ENCODE measurements around the gene HEBP2. TPM values are rescaled to one million over a fixed set of nuclear protein-coding genes. Genes with fewer than 3 reads are reported as not detected.
A peak's percentile ranks its signal among the peaks of the same experiment; 100 is the strongest.
"Not testable (repeated sequence)": the region's sequence is repeated elsewhere in the genome, so short reads cannot be mapped to it uniquely, and the experiment has no call there.

HEBP2 gene
- total and polyA plus RNA-seq, 9 donors = 24.9 to 46.3 (median 35.5) TPM

DNA sequence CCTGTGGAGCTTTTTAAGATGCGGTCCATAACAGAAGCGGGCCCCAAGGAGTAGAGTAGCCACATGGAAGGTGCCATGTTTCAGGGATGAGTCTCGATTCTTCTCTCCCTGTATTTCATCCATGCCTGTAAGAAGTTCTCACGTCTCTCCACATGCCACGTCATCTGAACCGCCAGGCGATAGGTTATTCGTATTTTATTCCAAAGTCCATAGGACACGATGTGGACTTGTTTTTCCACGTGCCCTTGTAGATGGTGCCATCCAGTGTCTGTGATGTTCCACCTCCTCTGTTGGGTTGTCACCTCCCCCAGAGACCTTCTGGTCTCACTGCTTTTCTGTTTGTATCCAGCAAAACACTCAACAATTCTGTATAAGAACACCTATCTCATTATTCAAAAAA is 17.6 kb downstream of the HEBP2 start:
- 95% methylated on average over 10 of the region's 10 CpGs for WGBS (ENCODE audit: insufficient coverage)
- Histone ChIP-seq H3K4me1 (ENCODE audit: control insufficient read depth, insufficient read depth, low read length) (no peaks in the 10 kb centered on the region), H3K9me3 (replicated peaks; ENCODE audit: control insufficient read depth, low read depth, low read length) (peaks cover 8% of the 10 kb centered on the region), H3K4me3 (ENCODE audit: low read length) (no peak overlapping the region), H3K36me3 (ENCODE audit: control insufficient read depth, insufficient read depth, low read length) (peaks cover 29% of the 10 kb centered on the region), H3K27me3 (ENCODE audit: control insufficient read depth, insufficient read depth, low read length) (no peaks in the 10 kb centered on the region), H3K27ac (ENCODE audit: low read length) (no peak overlapping the region)
- DNase-seq = no peak

DNA sequence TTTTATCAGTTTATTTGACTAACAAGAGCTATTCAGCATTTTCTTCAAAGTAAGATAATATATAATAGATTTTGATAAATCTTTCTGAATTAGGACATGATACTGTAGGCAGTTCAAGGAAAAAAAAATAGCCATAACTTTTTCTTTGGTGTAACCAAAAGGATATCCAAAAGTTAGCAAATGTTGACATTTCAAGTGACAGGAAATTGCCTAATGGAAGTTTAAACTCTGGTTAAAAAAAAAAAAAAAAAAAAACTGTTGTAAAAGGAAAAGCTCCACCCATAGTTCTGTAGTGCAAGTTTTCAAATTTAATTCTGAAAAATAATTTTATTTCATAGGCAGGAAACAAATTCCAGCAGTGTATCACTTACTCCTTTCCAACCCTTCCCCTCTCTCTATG is 18.8 kb downstream of the HEBP2 start:
- H3K27ac ChIP-seq (ENCODE audit: low read length) = no peak overlapping the region
- peaks cover 6% of the 10 kb centered on the region for H3K9me3 ChIP-seq (replicated peaks; ENCODE audit: control insufficient read depth, low read depth, low read length)
- DNase-seq = no peak
- no peaks in the 10 kb centered on the region for H3K4me1 ChIP-seq (ENCODE audit: control insufficient read depth, insufficient read depth, low read length)
- peaks cover 32% of the 10 kb centered on the region for H3K36me3 ChIP-seq (ENCODE audit: control insufficient read depth, insufficient read depth, low read length)
- no peak overlapping the region for H3K4me3 ChIP-seq (ENCODE audit: low read length)
- H3K27me3 ChIP-seq (ENCODE audit: control insufficient read depth, insufficient read depth, low read length) = no peaks in the 10 kb centered on the region

DNA sequence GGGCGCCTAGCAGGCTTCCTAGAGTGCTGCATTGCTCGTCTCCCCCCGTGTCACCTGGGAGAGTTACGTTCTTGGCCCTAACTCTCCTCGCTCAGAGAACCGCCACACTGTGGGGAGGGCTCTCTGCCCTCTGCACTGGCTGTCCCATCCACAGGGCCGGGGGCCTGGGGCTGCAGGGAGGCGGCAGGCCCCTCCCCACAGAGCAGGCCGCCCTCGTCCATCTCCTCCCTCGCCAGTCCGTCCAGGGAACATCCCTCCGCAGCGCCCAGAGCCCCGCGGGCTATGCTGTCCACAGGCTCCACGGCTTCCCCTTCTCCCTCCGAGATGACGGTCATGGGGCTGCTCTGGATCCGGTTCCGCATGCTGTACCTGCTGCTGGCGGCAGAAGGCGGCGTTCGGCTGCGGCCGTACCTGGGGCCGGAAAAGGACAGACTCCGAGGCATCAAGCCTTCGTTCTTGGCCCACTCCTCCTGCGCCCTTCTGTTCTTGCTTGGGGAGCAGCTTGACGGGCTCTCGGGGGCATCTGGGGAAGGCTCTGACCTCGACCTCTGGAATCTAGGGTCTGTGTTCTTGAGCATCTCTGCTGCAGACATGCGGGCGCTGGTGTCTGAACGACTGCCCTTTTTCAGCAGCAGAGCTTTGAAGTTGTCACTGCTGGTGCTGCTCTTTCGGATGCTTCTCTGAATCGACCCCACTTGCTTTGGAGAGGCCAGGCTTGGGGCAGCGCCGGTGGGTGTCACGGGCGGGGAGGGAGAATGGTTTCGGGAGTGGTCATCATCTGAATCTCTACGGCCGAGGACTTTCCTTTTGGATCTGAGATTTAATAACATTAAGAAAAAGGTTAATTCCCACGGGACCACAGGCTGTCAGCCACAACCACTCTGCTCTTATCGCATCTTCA is 20.2 kb downstream of the HEBP2 start:
- H3K27ac ChIP-seq (ENCODE audit: low read length) = no peak overlapping the region
- peaks cover 33% of the 10 kb centered on the region for H3K36me3 ChIP-seq (ENCODE audit: control insufficient read depth, insufficient read depth, low read length)
- no peak overlapping the region for H3K4me3 ChIP-seq (ENCODE audit: low read length)
- whole genome bisulfite sequencing (ENCODE audit: insufficient coverage) = 89% methylated on average over 44 of the region's 48 CpGs
- DNase-seq = no peak
- no peaks in the 10 kb centered on the region for H3K27me3 ChIP-seq (ENCODE audit: control insufficient read depth, insufficient read depth, low read length)
- H3K4me1 ChIP-seq (ENCODE audit: control insufficient read depth, insufficient read depth, low read length) = no peaks in the 10 kb centered on the region
- H3K9me3 ChIP-seq (replicated peaks; ENCODE audit: control insufficient read depth, low read depth, low read length) = no peaks in the 10 kb centered on the region

DNA sequence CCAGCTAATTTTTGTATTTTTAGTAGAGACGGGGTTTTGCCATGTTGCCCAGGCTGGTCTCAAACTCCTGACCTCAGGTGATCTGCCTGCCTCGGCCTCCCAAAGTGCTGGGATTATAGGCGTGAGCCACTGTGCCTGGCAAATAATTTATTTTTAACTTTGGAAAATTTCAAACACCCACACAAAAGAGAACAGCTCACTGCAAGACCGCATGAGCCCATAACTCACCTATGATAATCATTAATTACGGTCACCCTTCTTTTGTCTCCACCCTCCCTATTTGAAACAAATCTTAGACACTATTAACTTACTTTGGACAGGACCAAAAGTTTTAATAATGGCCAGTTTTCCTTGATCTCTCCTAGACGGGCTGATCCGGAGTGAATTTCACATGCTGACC is 21.2 kb downstream of the HEBP2 start:
- WGBS (ENCODE audit: insufficient coverage) = 85% methylated on average over 7 of the region's 7 CpGs
- H3K27me3 ChIP-seq (ENCODE audit: control insufficient read depth, insufficient read depth, low read length); H3K4me3 ChIP-seq (ENCODE audit: low read length): not testable (repeated sequence)

DNA sequence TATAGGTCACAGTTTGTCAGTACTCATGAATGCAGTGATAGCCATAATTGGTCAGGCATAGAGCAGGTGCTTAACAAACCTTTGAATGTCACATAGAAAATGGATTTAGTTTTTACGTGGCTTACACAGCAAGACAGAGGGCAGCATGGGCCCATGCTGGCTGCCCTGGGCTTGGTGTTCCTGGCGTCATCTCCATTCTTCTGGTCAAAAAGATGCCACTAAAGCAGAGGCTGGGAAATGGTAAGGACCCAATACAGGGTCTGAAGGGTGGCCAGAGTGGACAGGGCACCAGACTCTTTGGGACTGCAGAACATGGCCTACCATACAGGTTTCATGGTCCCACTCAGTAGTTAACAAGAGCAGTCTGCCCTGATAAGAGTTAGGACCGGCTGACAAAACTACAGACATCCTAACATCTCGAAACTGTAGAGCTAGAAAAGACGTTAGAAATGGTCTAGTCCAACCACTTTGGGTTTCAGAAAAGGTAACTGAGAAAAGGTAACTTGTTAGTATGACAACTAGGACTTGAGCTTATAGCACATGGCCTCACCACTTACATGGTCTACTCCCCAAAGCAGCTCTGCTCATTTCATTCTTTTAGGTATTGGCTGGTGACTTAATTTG is 22.6 kb downstream of the HEBP2 start:
- Histone ChIP-seq H3K36me3 (ENCODE audit: control insufficient read depth, insufficient read depth, low read length) (peaks cover 37% of the 10 kb centered on the region), H3K4me1 (ENCODE audit: control insufficient read depth, insufficient read depth, low read length) (peaks cover 18% of the 10 kb centered on the region), H3K9me3 (replicated peaks; ENCODE audit: control insufficient read depth, low read depth, low read length) (no peaks in the 10 kb centered on the region), H3K27ac (ENCODE audit: low read length) (no peak overlapping the region), H3K27me3 (ENCODE audit: control insufficient read depth, insufficient read depth, low read length) (no peaks in the 10 kb centered on the region), H3K4me3 (ENCODE audit: low read length) (no peak overlapping the region)
- DNase-seq = no peak
- WGBS (ENCODE audit: insufficient coverage) = 74% methylated on average over 2 of the region's 5 CpGs

More for the DNA sequence above, 21.2 kb downstream of the HEBP2 start:
- H3K4me1 ChIP-seq (ENCODE audit: control insufficient read depth, insufficient read depth, low read length); DNase-seq; H3K9me3 ChIP-seq (replicated peaks; ENCODE audit: control insufficient read depth, low read depth, low read length); H3K27ac ChIP-seq (ENCODE audit: low read length): not testable (repeated sequence)
- H3K36me3 ChIP-seq (ENCODE audit: control insufficient read depth, insufficient read depth, low read length) = peaks cover 39% of the 10 kb centered on the region

DNA sequence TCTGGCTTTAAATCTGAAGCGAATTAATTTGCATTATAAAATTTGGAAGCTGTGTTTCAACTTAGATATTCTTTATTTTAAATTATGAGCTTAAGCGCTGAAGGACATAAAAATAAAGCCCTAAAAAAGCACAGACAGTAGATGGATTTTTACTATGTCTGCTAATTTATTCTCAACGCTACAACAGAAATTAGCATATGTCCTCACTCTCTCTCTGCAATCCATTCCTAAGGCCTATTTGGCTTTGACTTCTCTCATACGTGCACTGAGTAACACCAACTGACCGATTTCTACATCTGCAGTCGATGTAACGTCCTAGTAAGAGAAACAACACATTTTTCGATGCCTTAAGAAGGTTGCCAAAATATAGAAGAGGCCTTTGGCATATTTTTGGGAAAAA is 23.7 kb downstream of the HEBP2 start:
- Histone ChIP-seq H3K27ac (ENCODE audit: low read length) (no peak overlapping the region), H3K4me1 (ENCODE audit: control insufficient read depth, insufficient read depth, low read length) (peaks cover 18% of the 10 kb centered on the region), H3K27me3 (ENCODE audit: control insufficient read depth, insufficient read depth, low read length) (no peaks in the 10 kb centered on the region), H3K36me3 (ENCODE audit: control insufficient read depth, insufficient read depth, low read length) (peaks cover 46% of the 10 kb centered on the region), H3K4me3 (ENCODE audit: low read length) (no peak overlapping the region), H3K9me3 (replicated peaks; ENCODE audit: control insufficient read depth, low read depth, low read length) (no peaks in the 10 kb centered on the region)
- no peak for DNase-seq
- 100% methylated on average over 1 of the region's 8 CpGs for WGBS (ENCODE audit: insufficient coverage)

DNA sequence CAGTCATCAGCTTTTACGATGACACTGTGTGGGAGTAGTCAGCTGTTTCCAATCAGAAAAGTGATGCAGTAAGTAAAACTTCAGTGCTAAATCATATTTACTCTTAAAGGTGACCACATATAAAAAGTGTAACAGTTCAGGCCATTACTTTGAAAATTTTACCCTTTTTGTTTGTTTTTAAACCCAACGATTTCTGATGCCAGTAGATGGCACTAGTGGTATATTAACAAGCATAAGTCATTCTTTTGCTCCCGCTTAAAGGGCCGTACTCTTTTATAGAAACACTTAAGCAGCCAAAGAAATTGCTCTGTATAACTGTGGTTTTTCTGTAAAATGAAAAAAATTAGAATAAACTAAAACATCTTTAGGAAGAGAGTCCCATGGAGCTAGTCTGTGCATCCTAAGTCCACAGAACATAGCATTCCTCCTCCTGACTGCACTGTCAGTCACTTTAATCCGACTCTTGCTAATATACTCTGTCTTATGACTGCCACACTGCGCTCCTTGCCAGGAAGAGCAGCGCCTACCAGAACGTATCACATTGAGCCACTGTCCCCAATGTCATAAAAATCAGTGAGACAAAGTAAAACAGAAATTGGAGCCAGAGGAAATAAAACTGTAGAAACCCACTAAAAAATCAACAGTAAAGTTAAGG is 25.0 kb downstream of the HEBP2 start:
- H3K4me3 ChIP-seq (ENCODE audit: low read length) = no peak overlapping the region
- H3K27me3 ChIP-seq (ENCODE audit: control insufficient read depth, insufficient read depth, low read length) = no peaks in the 10 kb centered on the region
- 80% methylated on average over 1 of the region's 8 CpGs for WGBS (ENCODE audit: insufficient coverage)
- peaks cover 46% of the 10 kb centered on the region for H3K36me3 ChIP-seq (ENCODE audit: control insufficient read depth, insufficient read depth, low read length)
- DNase-seq = peak; percentile 75
- H3K4me1 ChIP-seq (ENCODE audit: control insufficient read depth, insufficient read depth, low read length) = peaks cover 18% of the 10 kb centered on the region
- H3K27ac ChIP-seq (ENCODE audit: low read length) = no peak overlapping the region
- no peaks in the 10 kb centered on the region for H3K9me3 ChIP-seq (replicated peaks; ENCODE audit: control insufficient read depth, low read depth, low read length)

DNA sequence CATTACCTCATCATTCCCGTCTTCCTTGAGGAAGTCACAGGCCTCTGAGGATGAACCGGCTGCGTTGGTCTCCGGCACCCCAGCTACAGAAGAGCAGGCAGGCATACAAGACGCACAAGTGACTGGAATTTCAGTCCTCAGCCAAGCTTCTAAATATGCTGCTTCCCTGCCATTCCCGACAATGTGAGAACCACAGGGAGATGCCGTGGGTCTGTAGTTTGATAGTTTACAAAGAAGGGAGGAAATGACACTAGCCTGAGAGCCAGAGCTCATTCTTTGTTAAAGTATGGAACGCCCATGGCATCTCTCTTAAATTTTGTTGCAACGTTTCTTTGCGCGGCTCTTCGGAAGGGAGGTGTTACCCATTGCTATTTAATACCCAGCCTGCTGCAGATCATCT is 25.7 kb downstream of the HEBP2 start:
- H3K9me3 ChIP-seq (replicated peaks; ENCODE audit: control insufficient read depth, low read depth, low read length) = no peaks in the 10 kb centered on the region
- peaks cover 18% of the 10 kb centered on the region for H3K4me1 ChIP-seq (ENCODE audit: control insufficient read depth, insufficient read depth, low read length)
- WGBS (ENCODE audit: insufficient coverage) = 40% methylated on average over 5 of the region's 12 CpGs
- DNase-seq = peak; percentile 13
- H3K4me3 ChIP-seq (ENCODE audit: low read length) = no peak overlapping the region
- no peaks in the 10 kb centered on the region for H3K27me3 ChIP-seq (ENCODE audit: control insufficient read depth, insufficient read depth, low read length)
- peaks cover 40% of the 10 kb centered on the region for H3K36me3 ChIP-seq (ENCODE audit: control insufficient read depth, insufficient read depth, low read length)
- no peak overlapping the region for H3K27ac ChIP-seq (ENCODE audit: low read length)

DNA sequence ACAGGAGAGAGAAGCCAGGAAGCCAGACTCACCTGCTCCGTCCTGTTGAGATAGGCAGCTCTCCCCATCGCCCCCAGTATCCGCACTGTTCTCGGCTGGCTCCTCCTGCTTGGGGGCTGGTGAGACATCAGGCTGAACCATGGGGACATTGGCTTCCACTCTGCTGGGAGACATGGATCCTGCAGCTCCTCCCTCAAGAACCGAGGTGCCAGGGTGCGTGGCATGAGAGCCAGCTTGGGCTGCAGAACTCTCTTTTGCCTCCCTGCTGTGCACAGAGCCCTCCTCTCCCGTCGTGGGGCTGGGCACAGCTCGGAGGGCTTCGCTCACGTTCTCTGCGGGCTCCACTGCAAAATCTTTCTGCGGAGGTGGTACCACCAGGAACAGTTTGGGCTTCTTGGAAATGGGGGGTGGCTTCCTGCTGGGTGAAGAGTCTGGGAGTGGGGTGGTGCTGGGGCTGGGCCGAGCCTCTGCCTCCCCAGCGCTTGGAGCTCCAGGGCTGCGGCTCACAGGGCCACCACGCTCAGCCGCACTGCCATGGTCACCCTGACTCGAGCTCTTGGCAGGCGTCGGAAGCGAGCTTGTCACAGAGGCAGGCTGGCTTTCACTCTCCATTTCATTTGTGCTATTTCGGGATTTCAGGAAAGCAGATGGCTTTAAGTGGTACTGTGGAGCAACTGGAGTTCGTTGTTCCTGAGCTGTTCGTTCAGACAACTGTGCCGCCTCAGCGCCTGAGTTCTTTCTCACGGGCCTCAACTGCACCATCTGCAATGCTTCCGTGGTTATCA is 26.5 kb downstream of the HEBP2 start:
- Histone ChIP-seq H3K4me3 (ENCODE audit: low read length) (no peak overlapping the region), H3K9me3 (replicated peaks; ENCODE audit: control insufficient read depth, low read depth, low read length) (no peaks in the 10 kb centered on the region), H3K27me3 (ENCODE audit: control insufficient read depth, insufficient read depth, low read length) (no peaks in the 10 kb centered on the region), H3K27ac (ENCODE audit: low read length) (peak overlapping the region; percentile 23), H3K36me3 (ENCODE audit: control insufficient read depth, insufficient read depth, low read length) (peaks cover 40% of the 10 kb centered on the region), H3K4me1 (ENCODE audit: control insufficient read depth, insufficient read depth, low read length) (peaks cover 18% of the 10 kb centered on the region)
- WGBS (ENCODE audit: insufficient coverage) = 85% methylated on average over 21 of the region's 29 CpGs
- peak; percentile 35 for DNase-seq
